Endothelial cell of umbilical vein (primary cell): ENCODE measurements around the gene MTA2. TPM values are rescaled to one million over a fixed set of nuclear protein-coding genes. Genes with fewer than 3 reads are reported as not detected.

Experiments used
- BruUV-seq: library from RNA; stranded (reverse); fragments of 400-500 nt; replicated peaks from 2 replicates; lab custom pipeline; 2021; lab: Mats Ljungman, UMichigan
- CTCF ChIA-PET: fragments of 300-600, 350-600 bp; sonication (Branson Sonifier 250); formaldehyde crosslinking; loops from one replicate; lab custom pipeline; 2021; ENCODE audit warnings: antibody characterized with exemption, inconsistent platforms; lab: Charles Lee
- POLR2A ChIA-PET: fragments of 300-600, 350-600 bp; sonication (Branson Sonifier 250); formaldehyde crosslinking; loops from one replicate; lab custom pipeline; 2021; ENCODE audit warnings: antibody characterized with exemption, inconsistent platforms; lab: Charles Lee
- DNase-seq: peaks from one replicate; pipeline ENCODE4 v3.0.0-alpha.2; 2011; ENCODE audit warnings: low read depth, low spot score
- FAIRE-seq: peaks from 2 replicates; lab custom pipeline; 2011; peaks lifted over from hg19 to GRCh38; lab: Jason Lieb, UNC
- H2AFZ ChIP-seq: 2 replicates; pipeline ENCODE4 v1.6.0; 2012; ENCODE audit warnings: low read depth, low read length, control low read depth, inconsistent platforms
- H3K27ac ChIP-seq: 2 replicates; pipeline ENCODE4 v1.5.1; 2011; ENCODE audit warnings: low read depth, mild to moderate bottlenecking, control low read depth, low read length, moderate library complexity; ENCODE audit not compliant: insufficient read depth
- H3K27me3 ChIP-seq, 2 experiments: 2 replicates each; pipeline versions ENCODE4 v1.6.0 to v1.6.1; 2011; ENCODE audit warnings: low read length in 2 of 2, mixed read lengths in 1 of 2; ENCODE audit not compliant: control insufficient read depth in 2 of 2, insufficient read depth in 2 of 2
- H3K36me3 ChIP-seq, 2 experiments: 2 replicates in 1 of 2; 3 replicates in 1 of 2; pipeline ENCODE4 v1.5.1; 2011; ENCODE audit warnings: low read length in 2 of 2, mild to moderate bottlenecking in 1 of 2, moderate library complexity in 1 of 2; ENCODE audit not compliant: control insufficient read depth in 2 of 2, insufficient read depth in 2 of 2; ENCODE audit errors: extremely low read depth in 1 of 2
- H3K4me1 ChIP-seq: 3 replicates; pipeline ENCODE4 v1.5.1; 2011; ENCODE audit warnings: mild to moderate bottlenecking, low read length; ENCODE audit not compliant: control insufficient read depth, insufficient read depth; ENCODE audit errors: extremely low read depth
- H3K4me2 ChIP-seq: 2 replicates; pipeline ENCODE4 v1.6.1; 2011; ENCODE audit warnings: low read length, control low read depth, mixed read lengths; ENCODE audit not compliant: insufficient read depth
- H3K4me3 ChIP-seq, 3 experiments: fragments of 200-600 bp in 1 of 3; sonication (generic), shearing (Covaris generic) in 1 of 3; replicated peaks in 1 of 3; 2 replicates each; pipeline ENCODE4 v1.5.1; 2011 to 2016; ENCODE audit warnings: control low read depth in 3 of 3, low read length in 3 of 3, mild to moderate bottlenecking in 2 of 3, inconsistent platforms in 1 of 3, low read depth in 1 of 3, moderate library complexity in 1 of 3; ENCODE audit not compliant: insufficient read depth in 1 of 3
- H3K79me2 ChIP-seq: 2 replicates; pipeline ENCODE4 v1.6.0; 2012; ENCODE audit warnings: low read length, inconsistent platforms; ENCODE audit not compliant: control insufficient read depth, insufficient read depth
- H3K9ac ChIP-seq: replicated peaks from 2 replicates; pipeline ENCODE3; 2011; ENCODE audit warnings: low read length, control low read depth; ENCODE audit not compliant: insufficient read depth; ENCODE audit errors: extremely low read depth
- H3K9me1 ChIP-seq: replicated peaks from 3 replicates; pipeline ENCODE4 v1.6.0; 2011; ENCODE audit warnings: mild to moderate bottlenecking, low read length; ENCODE audit not compliant: control insufficient read depth, insufficient read depth; ENCODE audit errors: extremely low read depth
- H3K9me3 ChIP-seq: replicated peaks from 2 replicates; pipeline ENCODE4 v1.5.1; 2012; ENCODE audit warnings: low read length, inconsistent platforms; ENCODE audit not compliant: control insufficient read depth, insufficient read depth
- H4K20me1 ChIP-seq: replicated peaks from 2 replicates; pipeline ENCODE3; 2011; ENCODE audit warnings: mild to moderate bottlenecking, low read length; ENCODE audit not compliant: control insufficient read depth, insufficient read depth; ENCODE audit errors: extremely low read depth
- CTCF ChIP-seq, 2 donors: IDR thresholded peaks; 1 replicate in 1 of 2; 2 replicates in 1 of 2; pipeline ENCODE4 v1.5.1; 2011; ENCODE audit warnings: low read length in 2 of 2, mild to moderate bottlenecking in 2 of 2, moderate library complexity in 2 of 2, control low read depth in 1 of 2, inconsistent platforms in 1 of 2, low read depth in 1 of 2; ENCODE audit not compliant: insufficient read depth in 1 of 2; ENCODE audit errors: extremely low read depth in 1 of 2
- EZH2 ChIP-seq: IDR thresholded peaks from 2 replicates; pipeline ENCODE4 v1.6.1; 2012; ENCODE audit warnings: borderline replicate concordance, low read depth, mild to moderate bottlenecking, moderate library complexity, low read length, inconsistent platforms; ENCODE audit not compliant: severe bottlenecking
- FOS ChIP-seq: IDR thresholded peaks from 2 replicates; pipeline ENCODE4 v1.6.1; 2011; ENCODE audit warnings: mild to moderate bottlenecking, low read length, moderate library complexity, borderline replicate concordance; ENCODE audit not compliant: insufficient read depth
- GATA2 ChIP-seq: IDR thresholded peaks from 2 replicates; pipeline ENCODE4 v1.7.0; 2011; ENCODE audit warnings: low read depth, mild to moderate bottlenecking, moderate library complexity, mixed read lengths, low read length; ENCODE audit not compliant: insufficient read length, insufficient read depth
- JUN ChIP-seq: IDR thresholded peaks from 2 replicates; pipeline ENCODE4 v1.6.1; 2011; ENCODE audit warnings: borderline replicate concordance, low read depth; ENCODE audit not compliant: insufficient read length, insufficient read depth
- MAX ChIP-seq: IDR thresholded peaks from 2 replicates; pipeline ENCODE4 v1.6.1; 2011; ENCODE audit not compliant: insufficient read depth, insufficient read length
- MYC ChIP-seq: IDR thresholded peaks from one replicate; pipeline ENCODE4 v1.6.1; 2011; ENCODE audit warnings: mild to moderate bottlenecking, low read depth, low read length
- POLR2A ChIP-seq: IDR thresholded peaks from 2 replicates; pipeline ENCODE4 v1.6.1; 2012; ENCODE audit warnings: low read depth, mild to moderate bottlenecking, control low read depth, low read length
- POLR2AphosphoS5 ChIP-seq: IDR thresholded peaks from 2 replicates; pipeline ENCODE4 v1.6.1; 2012; ENCODE audit warnings: low read depth, mild to moderate bottlenecking, control low read depth, low read length, moderate library complexity; ENCODE audit not compliant: insufficient read depth
- dilution Hi-C: fragments of 300-500 bp; cut with MboI; formaldehyde crosslinking; loops from one replicate; pipeline ENCODE4 v1.15.0; 2019; ENCODE audit warnings: low sequenced_read_pairs; ENCODE audit not compliant: extremely low pct_ligation_motif_present
- intact Hi-C: fragments of 100-400 bp; cut with micrococcal nuclease; formaldehyde crosslinking; loops from one replicate; pipeline ENCODE4 v1.10.0; 2022
- polyA plus RNA-seq, 4 experiments: library from polyadenylated mRNA; depleted of rRNA in 3 of 4; stranded (reverse) in 3 of 4; unstranded in 1 of 4; fragments of >200 nt; gene quantifications; 2 replicates each; pipeline versions ENCODE4 v1.2.1 to v1.2.3, GENCODE V29; 2011 to 2012; ENCODE audit warnings: missing spikeins in 1 of 4
- total RNA-seq: library from RNA; stranded (reverse); gene quantifications from 2 replicates; pipeline ENCODE4 v1.2.3, GENCODE V29; 2021

Gene MTA2
- total and polyA plus RNA-seq, 2 donors (not counting 3 experiments of a cell fraction or from before 2014, with no cell fraction given), result 40.4 to 166 TPM

GRCh38 chr11:62603776-62604299, 2.2 kb upstream of the MTA2 start:
- TF ChIP-seq CTCF (IDR thresholded peaks at IDR 0.05; ENCODE audit: extremely low read depth in 1 of 2, insufficient read depth in 1 of 2, low read depth in 1 of 2, low read length in 2 of 2), result no peak
- TF ChIP-seq MAX, result no peak
- no peak for TF ChIP-seq POLR2AphosphoS5
- TF ChIP-seq POLR2A, result no peak
- TF ChIP-seq MYC, result no peak
- no peak for TF ChIP-seq FOS
- TF ChIP-seq EZH2, result no peak
- TF ChIP-seq JUN, result no peak
- no peak for TF ChIP-seq GATA2
- no peaks in the 10 kb centered on the region for H4K20me1 ChIP-seq
- H3K9ac ChIP-seq, result no peak overlapping the region
- peaks cover 23% of the 10 kb centered on the region for H3K79me2 ChIP-seq
- BruUV-seq, result no TSS peak
- no peaks in the 10 kb centered on the region for H3K27me3 ChIP-seq
- peaks cover 0 to 13% of the 10 kb centered on the region in 2 experiments for H3K36me3 ChIP-seq
- no peak for DNase-seq
- no peak for FAIRE-seq
- no peak overlapping the region for H3K4me3 ChIP-seq
- no peak overlapping the region for H3K27ac ChIP-seq
- CTCF ChIA-PET, result interaction anchor here (1.5 to 3.8 kb wide), 2 partner anchors 8 to 13 kb away, joined by 4 to 29 read pairs; partner anchors contain the start of genes EML3 and TUT1
- no peaks in the 10 kb centered on the region for H3K9me3 ChIP-seq
- intact Hi-C loops, result no loop called here
- H3K4me1 ChIP-seq, result peaks cover 17% of the 10 kb centered on the region
- H3K9me1 ChIP-seq, result no peaks in the 10 kb centered on the region
- H2AFZ ChIP-seq, result no peak overlapping the region
- POLR2A ChIA-PET, result no interaction called here
- dilution Hi-C loops, result no loop called here
- H3K4me2 ChIP-seq, result no peak overlapping the region
